Caco-2 (cell line): ENCODE measurements around the gene AKAP6. TPM values are rescaled to one million over a fixed set of nuclear protein-coding genes. Genes with fewer than 3 reads are reported as not detected.

Experiments
- BruUV-seq: library from RNA; stranded (reverse); fragments of 400-500 nt; replicated peaks from 2 replicates; lab custom pipeline; 2021; lab: Mats Ljungman, UMichigan
- CTCF ChIA-PET: fragments of 300-600 bp; sonication (Branson Sonifier 250); formaldehyde crosslinking; loops from one replicate; lab custom pipeline; 2022; ENCODE audit warnings: antibody characterized with exemption; lab: Charles Lee
- POLR2A ChIA-PET: fragments of 300-600 bp; sonication (Branson Sonifier 250); formaldehyde crosslinking; loops from one replicate; lab custom pipeline; 2022; ENCODE audit warnings: antibody characterized with exemption; lab: Charles Lee
- DNase-seq, 2 experiments: peaks; one replicate each; pipeline versions ENCODE4 v3.0.0 to v3.0.0-alpha.2; 2020 to 2022
- H3K27me3 ChIP-seq: replicated peaks from 2 replicates; pipeline ENCODE4 v1.6.0; 2011; ENCODE audit warnings: low read length; ENCODE audit not compliant: control insufficient read depth, insufficient read depth
- H3K36me3 ChIP-seq: 2 replicates; pipeline ENCODE4 v1.5.1; 2011; ENCODE audit warnings: low read length; ENCODE audit not compliant: control insufficient read depth, insufficient read depth
- H3K4me1 ChIP-seq: fragments of 250-450 bp; sonication (Bioruptor Pico); 2 replicates; pipeline ENCODE4 v1.5.1; 2020; ENCODE audit warnings: mild to moderate bottlenecking
- H3K4me3 ChIP-seq: 2 replicates; pipeline ENCODE4 v1.5.1; 2011; ENCODE audit warnings: low read depth, mild to moderate bottlenecking, control low read depth, low read length
- H3K9me3 ChIP-seq: fragments of 250-450 bp; sonication (Bioruptor Pico); 2 replicates; pipeline ENCODE4 v1.5.1; 2020; ENCODE audit warnings: mild to moderate bottlenecking, moderate library complexity
- H3K27ac Mint-ChIP-seq: one replicate; pipeline ENCODE4 v1.8.0; 2022; ENCODE audit warnings: mixed read lengths; ENCODE audit not compliant: unreplicated experiment
- H3K27me3 Mint-ChIP-seq: one replicate; pipeline ENCODE4 v1.8.0; 2022; ENCODE audit warnings: mixed read lengths; ENCODE audit not compliant: insufficient read depth, unreplicated experiment
- H3K36me3 Mint-ChIP-seq: one replicate; pipeline ENCODE4 v1.8.0; 2022; ENCODE audit warnings: mild to moderate bottlenecking, mixed read lengths; ENCODE audit not compliant: insufficient read depth, unreplicated experiment
- H3K4me1 Mint-ChIP-seq: one replicate; pipeline ENCODE4 v1.8.0; 2022; ENCODE audit warnings: low read depth, mixed read lengths; ENCODE audit not compliant: unreplicated experiment
- H3K4me3 Mint-ChIP-seq: one replicate; pipeline ENCODE4 v1.8.0; 2022; ENCODE audit warnings: mild to moderate bottlenecking, moderate library complexity, mixed read lengths; ENCODE audit not compliant: unreplicated experiment
- H3K9me3 Mint-ChIP-seq: one replicate; pipeline ENCODE4 v1.8.0; 2022; ENCODE audit warnings: mixed read lengths; ENCODE audit not compliant: unreplicated experiment
- CTCF ChIP-seq, 2 experiments: fragments of 200-600 bp in 1 of 2; IDR thresholded peaks; 1 replicate in 1 of 2; 2 replicates in 1 of 2; pipeline versions ENCODE4 v1.5.1 to v1.8.0; 2011 to 2022; ENCODE audit warnings: antibody characterized with exemption in 1 of 2, control low read depth in 1 of 2, inconsistent platforms in 1 of 2, low read depth in 1 of 2, low read length in 1 of 2, mild to moderate bottlenecking in 1 of 2, moderate library complexity in 1 of 2; ENCODE audit not compliant: insufficient read depth in 1 of 2, severe bottlenecking in 1 of 2, unreplicated experiment in 1 of 2
- intact Hi-C: fragments of 100-400 bp; cut with micrococcal nuclease; formaldehyde crosslinking; loops from one replicate; pipeline ENCODE4 v1.10.0; 2022; ENCODE audit not compliant: unreplicated experiment
- total RNA-seq: library from RNA; stranded (reverse); gene quantifications from 2 replicates; pipeline ENCODE4 v1.2.3, GENCODE V29; 2022

AKAP6 gene
- total RNA-seq, 1 experiment from 2014 or later = 3.0 TPM

- H3K4me3 ChIP-seq = no peak overlapping the region
- POLR2A ChIA-PET = no interaction called here
Measured at GRCh38 chr14:32419429-32419828, 90.3 kb downstream of the AKAP6 start.

GRCh38 chr14:32421781-32422180 is 92.7 kb downstream of the AKAP6 start:
- no peaks in the 10 kb centered on the region for H3K4me1 Mint-ChIP-seq
- no peak overlapping the region for H3K27ac Mint-ChIP-seq
- no peaks in the 10 kb centered on the region for H3K36me3 Mint-ChIP-seq
- BruUV-seq = no TSS peak
- H3K4me3 ChIP-seq = no peak overlapping the region
- intact Hi-C loops = no loop called here
- no peaks in the 10 kb centered on the region for H3K27me3 Mint-ChIP-seq
- H3K9me3 ChIP-seq = no peaks in the 10 kb centered on the region; the same call in 1 of the 2 replicates
- CTCF ChIA-PET = no interaction called here
- H3K36me3 ChIP-seq = no peaks in the 10 kb centered on the region
- no peak for DNase-seq
- peaks cover 11% of the 10 kb centered on the region for H3K9me3 Mint-ChIP-seq
- no peaks in the 10 kb centered on the region for H3K27me3 ChIP-seq
- H3K4me1 ChIP-seq = no peaks in the 10 kb centered on the region
- POLR2A ChIA-PET = no interaction called here
- H3K4me3 Mint-ChIP-seq = no peak overlapping the region
- TF ChIP-seq CTCF (IDR thresholded peaks at IDR 0.05; ENCODE audit: insufficient read depth in 1 of 2, low read depth in 1 of 2, low read length in 1 of 2, severe bottlenecking in 1 of 2, unreplicated experiment in 1 of 2) = no peak

More at GRCh38 chr14:32419429-32419828, 90.3 kb downstream of the AKAP6 start:
- Histone ChIP-seq H3K36me3 (no peaks in the 10 kb centered on the region), H3K27me3 (no peaks in the 10 kb centered on the region), H3K4me1 (no peaks in the 10 kb centered on the region), H3K9me3 (no peaks in the 10 kb centered on the region; the same call in 1 of the 2 replicates)
- no peaks in the 10 kb centered on the region for H3K36me3 Mint-ChIP-seq
- CTCF ChIA-PET = no interaction called here
- no peak for DNase-seq
- no TSS peak for BruUV-seq
- no peak for TF ChIP-seq CTCF (IDR thresholded peaks at IDR 0.05; ENCODE audit: insufficient read depth in 1 of 2, low read depth in 1 of 2, low read length in 1 of 2, severe bottlenecking in 1 of 2, unreplicated experiment in 1 of 2)
- no peak overlapping the region for H3K4me3 Mint-ChIP-seq
- no peak overlapping the region for H3K27ac Mint-ChIP-seq
- no peaks in the 10 kb centered on the region for H3K4me1 Mint-ChIP-seq
- no peaks in the 10 kb centered on the region for H3K27me3 Mint-ChIP-seq
- intact Hi-C loops = no loop called here
- H3K9me3 Mint-ChIP-seq = peaks cover 11% of the 10 kb centered on the region

GRCh38 chr14:32422440-32422839 is 93.3 kb downstream of the AKAP6 start:
- no peak for DNase-seq
- Mint-ChIP-seq H3K4me1 (no peaks in the 10 kb centered on the region), H3K27me3 (no peaks in the 10 kb centered on the region), H3K27ac (no peak overlapping the region), H3K4me3 (no peak overlapping the region), H3K36me3 (no peaks in the 10 kb centered on the region), H3K9me3 (peaks cover 11% of the 10 kb centered on the region)
- no peak for TF ChIP-seq CTCF (IDR thresholded peaks at IDR 0.05; ENCODE audit: insufficient read depth in 1 of 2, low read depth in 1 of 2, low read length in 1 of 2, severe bottlenecking in 1 of 2, unreplicated experiment in 1 of 2)
- POLR2A ChIA-PET = no interaction called here
- CTCF ChIA-PET = no interaction called here
- no peak overlapping the region for H3K4me3 ChIP-seq
- H3K4me1 ChIP-seq = no peaks in the 10 kb centered on the region
- intact Hi-C loops = no loop called here
- BruUV-seq = no TSS peak
- H3K9me3 ChIP-seq = no peaks in the 10 kb centered on the region; the same call in 1 of the 2 replicates
- H3K36me3 ChIP-seq = no peaks in the 10 kb centered on the region
- no peaks in the 10 kb centered on the region for H3K27me3 ChIP-seq
